Small intestine (tissue), 7 donors: ENCODE measurements around the gene DUOXA2. TPM values are rescaled to one million over a fixed set of nuclear protein-coding genes. Genes with fewer than 3 reads are reported as not detected.

Experiments
- DNase-seq, 2 donors: peaks; one replicate each; pipeline versions ENCODE4 v3.0.0 to v3.0.0-alpha.2; 2013
- FAIRE-seq: peaks from 2 replicates; lab custom pipeline; 2012; peaks lifted over from hg19 to GRCh38; lab: Jason Lieb, UNC
- H3K27ac ChIP-seq, 3 donors: one replicate each; pipeline ENCODE4 v1.5.1; 2013; ENCODE audit warnings: low read length in 2 of 3, mild to moderate bottlenecking in 2 of 3, control low read depth in 1 of 3, inconsistent platforms in 1 of 3, low read depth in 1 of 3, moderate library complexity in 1 of 3
- H3K27me3 ChIP-seq, 3 donors: one replicate each; pipeline ENCODE4 v1.6.1; 2013; ENCODE audit warnings: low read length in 3 of 3, inconsistent platforms in 1 of 3; ENCODE audit not compliant: control insufficient read depth in 3 of 3, insufficient read depth in 3 of 3
- H3K36me3 ChIP-seq, 3 donors: one replicate each; pipeline ENCODE4 v1.6.1; 2013; ENCODE audit warnings: low read length in 3 of 3, inconsistent platforms in 1 of 3, low read depth in 1 of 3, mild to moderate bottlenecking in 1 of 3, moderate library complexity in 1 of 3; ENCODE audit not compliant: control insufficient read depth in 3 of 3, insufficient read depth in 2 of 3
- H3K4me1 ChIP-seq, 3 donors: one replicate each; pipeline ENCODE4 v1.6.1; 2013; ENCODE audit warnings: low read length in 2 of 3, inconsistent platforms in 1 of 3, low read depth in 1 of 3, mild to moderate bottlenecking in 1 of 3, moderate library complexity in 1 of 3; ENCODE audit not compliant: control insufficient read depth in 3 of 3, insufficient read depth in 2 of 3
- H3K4me3 ChIP-seq, 3 donors: one replicate each; pipeline ENCODE4 v1.5.1; 2013; ENCODE audit warnings: low read length in 3 of 3, control low read depth in 1 of 3, inconsistent platforms in 1 of 3, low read depth in 1 of 3, mild to moderate bottlenecking in 1 of 3, moderate library complexity in 1 of 3
- H3K9me3 ChIP-seq, 2 donors: one replicate each; pipeline ENCODE4 v1.6.1; 2013; ENCODE audit warnings: low read depth in 1 of 2, low read length in 1 of 2; ENCODE audit not compliant: control insufficient read depth in 2 of 2, insufficient read depth in 1 of 2
- WGBS, 3 donors: extraction: QIAGEN DNeasy Blood & Tissue Kit; methylation state at CpG; one replicate each; pipeline ENCODE4 v1.1.7; 2013; 5-methylcytosine and 5-hydroxymethylcytosine counted together
- polyA plus RNA-seq, 4 donors: library from polyadenylated mRNA; stranded (reverse) in 3 of 4; unstranded in 1 of 4; fragments of 200-250 nt in 3 of 4; fragments of 120-200 nt in 1 of 4; gene quantifications; one replicate each; pipeline versions ENCODE4 v1.2.1 to v1.2.3, GENCODE V29; 2013
- donor health status: healthy with polysubstance abuse.
- donor health status: control.
- donor health status: control.
- donor health status: Bipolar disorder and iron deficiency.
- donor health status: healthy.

DUOXA2 gene
- polyA plus RNA-seq, 4 donors = 0.12 to 7.5 TPM; not detected in 2

DNA sequence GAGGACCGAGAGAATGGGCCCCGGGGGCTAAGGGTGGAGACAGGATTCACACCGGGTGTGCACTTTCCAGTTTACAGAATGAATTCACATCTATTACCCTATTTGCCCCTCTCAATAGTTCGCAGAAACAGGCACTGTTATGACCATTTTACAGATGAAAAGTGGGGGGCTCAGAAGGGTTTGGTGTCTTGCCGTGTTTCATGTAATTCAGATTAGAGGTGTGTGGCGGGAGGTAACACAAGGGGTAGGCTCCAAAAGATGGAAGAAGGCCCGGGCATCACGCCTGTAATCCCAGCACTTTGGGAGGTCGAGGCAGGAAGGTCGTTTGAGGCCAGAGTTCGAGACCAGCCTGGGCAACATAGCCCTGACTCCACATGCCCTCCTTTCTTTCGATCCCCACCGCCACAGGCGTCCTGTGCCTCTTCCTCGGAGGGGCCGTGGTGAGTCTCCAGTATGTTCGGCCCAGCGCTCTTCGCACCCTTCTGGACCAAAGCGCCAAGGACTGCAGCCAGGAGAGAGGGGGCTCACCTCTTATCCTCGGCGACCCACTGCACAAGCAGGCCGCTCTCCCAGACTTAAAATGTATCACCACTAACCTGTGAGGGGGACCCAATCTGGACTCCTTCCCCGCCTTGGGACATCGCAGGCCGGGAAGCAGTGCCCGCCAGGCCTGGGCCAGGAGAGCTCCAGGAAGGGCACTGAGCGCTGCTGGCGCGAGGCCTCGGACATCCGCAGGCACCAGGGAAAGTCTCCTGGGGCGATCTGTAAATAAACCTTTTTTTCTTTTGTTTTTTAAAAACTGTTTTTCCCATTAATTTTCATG, 3.4 kb downstream of the DUOXA2 start:
- 33 to 46% (median 45%) methylated on average over 33 of the region's 33 CpGs for WGBS, 3 donors
- H3K27me3 ChIP-seq = peaks cover 4 to 85% (median 49%) of the 10 kb centered on the region in 3 donors
- no peaks in the 10 kb centered on the region for H3K36me3 ChIP-seq
- FAIRE-seq (no peak), DNase-seq (no peak)
- no peak overlapping the region for H3K27ac ChIP-seq
- peaks cover 0 to 13% (median 0%) of the 10 kb centered on the region in 3 donors for H3K4me1 ChIP-seq
- no peaks in the 10 kb centered on the region for H3K9me3 ChIP-seq
- H3K4me3 ChIP-seq = peak overlapping the region in 1 of 3 donors; percentile 17

DNA sequence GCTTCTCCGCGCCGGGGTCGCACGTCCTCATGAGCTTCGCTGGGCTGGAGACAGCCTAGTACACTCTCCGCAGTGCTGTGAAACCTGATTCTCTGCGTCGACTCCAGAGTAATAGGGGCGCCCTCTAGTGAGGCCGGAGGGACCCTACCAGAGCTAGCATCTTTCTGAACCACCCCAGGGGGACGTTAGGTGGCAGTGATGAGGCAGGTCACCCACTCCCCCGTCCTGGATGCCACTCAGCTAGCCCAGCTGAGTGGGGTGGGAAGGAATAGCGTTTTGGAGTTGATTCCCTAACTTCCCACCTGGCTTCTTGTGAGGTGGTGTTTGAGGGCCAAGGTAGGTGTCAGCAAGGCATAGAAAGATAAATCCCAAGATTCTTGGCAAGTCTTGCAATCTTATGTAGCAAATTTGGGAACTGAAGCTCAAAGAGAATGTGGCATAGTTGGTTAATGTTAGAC, 4.0 kb downstream of the DUOXA2 start:
- FAIRE-seq (no peak), DNase-seq (peak; percentile 88 to 93)
- H3K4me1 ChIP-seq = peaks cover 0 to 8% (median 0%) of the 10 kb centered on the region in 3 donors
- H3K4me3 ChIP-seq = peak overlapping the region in 1 of 3 donors; percentile 17
- H3K9me3 ChIP-seq = no peaks in the 10 kb centered on the region
- 0 to 1% (median 1%) methylated on average over 14 of the region's 14 CpGs for WGBS, 3 donors
- peaks cover 0 to 83% (median 43%) of the 10 kb centered on the region in 3 donors for H3K27me3 ChIP-seq
- H3K27ac ChIP-seq = no peak overlapping the region
- no peaks in the 10 kb centered on the region for H3K36me3 ChIP-seq

DNA sequence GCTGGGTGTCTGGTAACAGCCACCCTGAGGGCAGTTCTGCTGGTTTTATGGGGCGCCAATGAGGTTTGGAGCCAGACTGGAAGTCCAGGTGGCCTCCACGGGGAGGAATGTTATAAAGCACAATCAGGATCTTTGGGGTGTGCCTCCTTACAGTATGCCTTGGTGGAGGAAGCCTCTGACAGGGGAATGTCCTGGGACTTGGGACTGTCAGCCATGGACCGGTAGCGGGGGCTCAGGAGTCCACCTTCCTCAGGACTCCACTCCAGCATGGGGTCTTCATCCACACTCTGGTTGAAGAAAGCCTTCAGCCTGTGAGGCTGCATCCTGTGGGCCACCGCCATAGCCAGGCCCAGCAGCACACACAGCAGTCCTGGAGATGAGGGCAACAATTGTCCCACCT, 4.9 kb downstream of the DUOXA2 start:
- no peak overlapping the region for H3K27ac ChIP-seq
- DNase-seq (no peak), FAIRE-seq (no peak)
- H3K4me3 ChIP-seq = no peak overlapping the region
- peaks cover 0 to 80% (median 37%) of the 10 kb centered on the region in 3 donors for H3K27me3 ChIP-seq
- 81 to 86% (median 84%) methylated on average over 5 of the region's 5 CpGs for WGBS, 3 donors
- no peaks in the 10 kb centered on the region for H3K9me3 ChIP-seq
- H3K36me3 ChIP-seq = no peaks in the 10 kb centered on the region
- H3K4me1 ChIP-seq = peaks cover 0 to 8% (median 0%) of the 10 kb centered on the region in 3 donors

DNA sequence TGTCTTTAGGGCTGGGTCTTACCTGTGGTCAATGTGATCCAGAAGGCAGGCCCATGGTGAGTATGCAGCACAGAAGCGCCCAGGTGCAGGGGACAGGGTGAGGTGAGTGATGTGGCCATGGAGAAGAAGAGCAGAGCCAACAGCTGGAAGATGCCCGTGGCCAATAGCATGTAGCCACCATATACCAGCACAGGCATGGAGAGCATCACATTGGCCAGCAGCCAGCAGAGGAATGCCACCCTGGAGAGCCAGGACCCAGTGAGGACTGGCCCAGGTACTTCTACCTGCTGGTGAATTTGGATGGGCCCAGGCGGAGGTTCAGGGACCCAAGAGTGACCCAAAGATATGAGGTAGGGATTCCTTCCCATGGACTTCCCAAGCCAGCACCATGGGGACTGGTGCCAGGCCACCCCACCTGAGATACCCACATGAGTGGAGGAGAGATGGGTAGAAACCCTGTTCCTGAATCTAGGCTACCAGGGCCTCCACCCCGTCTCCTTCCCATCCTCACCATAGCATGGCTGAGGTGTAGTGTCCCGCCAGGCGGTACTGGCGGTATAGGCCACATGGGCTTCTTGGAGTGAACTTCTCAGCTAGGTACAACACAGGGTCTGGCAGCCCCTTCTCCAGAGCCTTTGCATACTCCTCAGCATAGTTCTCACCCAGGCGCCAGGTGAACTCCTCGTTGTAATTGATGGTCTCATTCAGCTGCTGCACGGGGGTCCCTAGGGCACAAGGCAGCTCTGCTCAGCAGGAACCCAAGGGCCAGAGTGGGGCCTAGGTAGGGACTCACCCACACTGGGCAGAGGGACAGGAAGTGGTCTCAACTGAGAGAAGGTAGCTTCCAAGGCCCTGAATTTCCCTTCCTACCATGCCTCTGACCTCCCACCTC, 6.2 kb downstream of the DUOXA2 start:
- H3K36me3 ChIP-seq = no peaks in the 10 kb centered on the region
- no peak for DNase-seq
- WGBS, 3 donors = 92 to 94% (median 93%) methylated on average over 9 to 10 of the region's 10 CpGs
- no peak for FAIRE-seq
- peaks cover 0 to 77% (median 25%) of the 10 kb centered on the region in 3 donors for H3K27me3 ChIP-seq
- H3K4me3 ChIP-seq = no peak overlapping the region
- H3K4me1 ChIP-seq = peaks cover 0 to 8% (median 0%) of the 10 kb centered on the region in 3 donors
- no peaks in the 10 kb centered on the region for H3K9me3 ChIP-seq
- no peak overlapping the region for H3K27ac ChIP-seq

DNA sequence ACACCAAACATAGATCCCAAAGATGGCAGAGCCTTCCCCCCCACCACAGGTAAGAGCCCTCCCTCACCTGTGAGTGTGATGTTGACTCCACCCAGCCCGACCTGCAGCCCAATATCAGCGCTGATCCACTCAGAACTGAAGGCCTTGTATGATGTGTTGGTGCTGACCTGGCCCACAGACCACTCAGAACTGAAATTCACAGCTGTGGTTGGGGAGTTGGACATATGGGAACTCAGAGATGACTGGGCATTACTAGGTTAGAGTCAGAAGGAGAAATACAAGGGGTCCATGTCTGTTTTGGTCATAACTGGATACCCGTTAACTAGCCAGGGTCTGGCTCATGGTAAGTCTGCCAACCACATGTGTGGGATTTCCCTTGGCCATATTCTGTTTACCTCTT, 6.9 kb downstream of the DUOXA2 start:
- DNase-seq = no peak
- no peak for FAIRE-seq
- 79 to 90% (median 86%) methylated on average over 3 of the region's 3 CpGs for WGBS, 3 donors
- H3K36me3 ChIP-seq = no peaks in the 10 kb centered on the region
- peaks cover 0 to 8% (median 0%) of the 10 kb centered on the region in 3 donors for H3K4me1 ChIP-seq
- no peaks in the 10 kb centered on the region for H3K9me3 ChIP-seq
- peaks cover 0 to 76% (median 19%) of the 10 kb centered on the region in 3 donors for H3K27me3 ChIP-seq
- H3K27ac ChIP-seq = no peak overlapping the region
- no peak overlapping the region for H3K4me3 ChIP-seq

DNA sequence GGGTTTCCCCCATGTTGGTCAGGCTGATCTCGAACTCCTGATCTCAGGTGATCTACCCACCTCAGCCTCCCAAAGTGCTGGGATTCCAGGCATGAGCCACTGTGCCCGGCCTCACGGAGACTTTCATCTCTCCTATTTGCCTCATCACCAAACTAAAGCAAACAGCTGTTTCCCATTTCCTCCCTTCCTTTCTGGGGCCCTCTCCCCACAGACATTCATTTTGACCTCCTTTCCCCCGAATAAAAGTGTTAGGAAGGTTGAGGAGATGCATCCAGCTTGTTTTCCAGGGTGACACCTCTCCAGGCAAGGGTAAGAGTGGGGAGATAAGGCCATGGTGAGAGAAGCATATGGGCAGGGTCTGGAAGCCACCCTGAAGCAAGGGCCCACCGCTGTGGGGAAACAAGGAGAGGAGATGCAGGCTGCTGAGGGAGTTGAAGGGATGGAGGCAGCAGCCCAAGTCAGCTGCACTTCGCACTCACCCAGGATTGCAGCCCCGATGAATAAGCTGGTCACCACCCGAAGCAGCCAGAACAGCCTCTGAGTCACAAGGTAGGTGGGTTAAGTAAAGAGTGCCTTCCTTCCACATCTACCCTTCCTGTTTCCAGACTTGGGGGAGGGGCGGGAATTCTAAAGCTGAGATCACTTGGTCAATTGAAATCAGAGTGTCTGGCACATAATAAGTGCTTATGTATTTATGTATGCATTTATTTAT, 7.7 kb downstream of the DUOXA2 start:
- Histone ChIP-seq H3K4me3 (no peak overlapping the region), H3K27me3 (peaks cover 0 to 67% (median 11%) of the 10 kb centered on the region in 3 donors), H3K36me3 (no peaks in the 10 kb centered on the region), H3K9me3 (no peaks in the 10 kb centered on the region), H3K4me1 (peaks cover 0 to 8% (median 0%) of the 10 kb centered on the region in 3 donors), H3K27ac (no peak overlapping the region)
- FAIRE-seq (no peak), DNase-seq (no peak)
- WGBS, 3 donors = 58 to 67% (median 58%) methylated on average over 9 of the region's 9 CpGs

DNA sequence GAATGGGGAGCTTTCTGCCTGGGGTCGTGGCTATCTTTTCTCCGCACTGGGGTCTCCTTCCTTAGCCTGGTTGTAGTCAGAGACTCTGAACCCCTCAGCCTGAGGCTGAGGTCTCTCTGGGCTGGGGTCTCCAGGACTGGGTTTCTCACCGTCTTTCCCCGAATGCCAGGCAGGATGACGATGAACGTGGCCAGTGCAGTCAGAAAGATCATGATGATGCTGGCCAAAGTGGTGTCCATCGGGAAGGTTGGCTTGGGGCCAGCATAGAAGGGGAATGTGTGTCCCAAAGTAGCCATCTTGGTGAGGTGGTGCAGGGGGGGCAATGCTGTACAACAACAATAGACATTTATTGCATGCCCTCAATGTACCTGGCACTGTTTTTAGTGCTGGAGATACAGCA, 8.6 kb downstream of the DUOXA2 start:
- no peak for FAIRE-seq
- Histone ChIP-seq H3K36me3 (no peaks in the 10 kb centered on the region), H3K27ac (no peak overlapping the region), H3K4me1 (peaks cover 0 to 2% (median 0%) of the 10 kb centered on the region in 3 donors), H3K4me3 (no peak overlapping the region), H3K27me3 (peaks cover 0 to 63% (median 2%) of the 10 kb centered on the region in 3 donors), H3K9me3 (no peaks in the 10 kb centered on the region)
- DNase-seq = no peak
- WGBS, 3 donors = 85 to 94% (median 87%) methylated on average over 7 of the region's 7 CpGs

DNA sequence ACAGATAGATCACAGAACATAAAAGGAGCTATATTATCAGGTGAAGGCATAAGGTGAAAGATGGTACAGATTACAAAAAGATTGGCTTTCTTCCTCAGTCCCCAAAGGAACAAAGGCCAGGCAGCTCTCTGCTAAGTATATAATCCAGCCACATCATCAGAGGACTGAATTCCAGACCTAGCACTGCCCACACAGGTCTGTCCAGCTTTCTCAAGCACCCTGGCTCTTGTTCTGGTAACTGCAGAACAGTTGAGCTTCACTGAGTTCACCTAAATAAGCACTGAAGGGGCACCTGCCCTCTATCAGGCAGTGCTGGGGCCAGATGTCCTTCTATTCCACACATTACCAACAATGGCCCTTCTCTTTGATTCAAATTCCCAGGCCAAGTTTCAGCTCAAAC, 9.3 kb downstream of the DUOXA2 start:
- Histone ChIP-seq H3K36me3 (no peaks in the 10 kb centered on the region), H3K4me3 (no peak overlapping the region), H3K9me3 (no peaks in the 10 kb centered on the region), H3K4me1 (no peaks in the 10 kb centered on the region), H3K27ac (no peak overlapping the region), H3K27me3 (peaks cover 3 to 66% (median 5%) of the 10 kb centered on the region in 3 donors)
- no peak for FAIRE-seq
- no peak for DNase-seq
